ENCODE measurements around the gene TRMT44.

DNA sequence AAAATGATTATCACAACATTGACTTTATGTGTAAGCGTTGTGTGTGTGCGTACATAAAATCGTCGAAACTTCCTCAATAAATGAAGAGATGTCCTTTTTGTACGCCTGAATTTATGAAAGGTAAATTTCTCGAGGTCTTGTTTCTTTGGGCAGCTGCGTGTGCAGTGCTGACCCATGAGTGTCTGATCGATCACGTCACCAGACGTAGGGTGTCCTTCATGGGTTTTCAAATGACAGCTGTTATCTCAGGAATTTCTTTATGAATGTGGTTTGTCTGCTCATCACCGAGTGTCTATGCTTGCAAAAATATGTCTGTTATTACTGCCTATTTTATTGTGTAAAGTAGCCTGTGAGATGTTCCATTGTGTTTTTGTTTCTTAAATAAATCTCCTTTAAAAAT, 71.9 kb downstream of the TRMT44 start:
- TF ChIP-seq SUZ12 (IDR thresholded peaks at IDR 0.05) = no peak
- no peak for TF ChIP-seq SP1 (IDR thresholded peaks at IDR 0.05)
- TF ChIP-seq FOXK2 (IDR thresholded peaks at IDR 0.05) = no peak
- TF ChIP-seq CTBP1 (IDR thresholded peaks at IDR 0.05; ENCODE audit: borderline replicate concordance) = no peak
- TF ChIP-seq, protein P1, sequence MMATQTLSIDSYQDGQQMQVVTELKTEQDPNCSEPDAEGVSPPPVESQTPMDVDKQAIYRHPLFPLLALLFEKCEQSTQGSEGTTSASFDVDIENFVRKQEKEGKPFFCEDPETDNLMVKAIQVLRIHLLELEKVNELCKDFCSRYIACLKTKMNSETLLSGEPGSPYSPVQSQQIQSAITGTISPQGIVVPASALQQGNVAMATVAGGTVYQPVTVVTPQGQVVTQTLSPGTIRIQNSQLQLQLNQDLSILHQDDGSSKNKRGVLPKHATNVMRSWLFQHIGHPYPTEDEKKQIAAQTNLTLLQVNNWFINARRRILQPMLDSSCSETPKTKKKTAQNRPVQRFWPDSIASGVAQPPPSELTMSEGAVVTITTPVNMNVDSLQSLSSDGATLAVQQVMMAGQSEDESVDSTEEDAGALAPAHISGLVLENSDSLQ (IDR thresholded peaks at IDR 0.05) = no peak
- no peak for TF ChIP-seq FOXA1 (IDR thresholded peaks at IDR 0.05)
- no peak for TF ChIP-seq FOXM1 (IDR thresholded peaks at IDR 0.05; ENCODE audit: borderline replicate concordance)
- TF ChIP-seq HDGF (IDR thresholded peaks at IDR 0.05; ENCODE audit: borderline replicate concordance) = no peak
